GM18499 (cell line): ENCODE data around the gene ZG16B.

Experiments
- ATAC-seq: cut with Tn5 transposase; IDR thresholded peaks from one replicate; pipeline ENCODE4 v1.9.1; 2021; ENCODE audit warnings: moderate number of reproducible peaks; ENCODE audit not compliant: insufficient read depth, unreplicated experiment

The ZG16B gene

DNA sequence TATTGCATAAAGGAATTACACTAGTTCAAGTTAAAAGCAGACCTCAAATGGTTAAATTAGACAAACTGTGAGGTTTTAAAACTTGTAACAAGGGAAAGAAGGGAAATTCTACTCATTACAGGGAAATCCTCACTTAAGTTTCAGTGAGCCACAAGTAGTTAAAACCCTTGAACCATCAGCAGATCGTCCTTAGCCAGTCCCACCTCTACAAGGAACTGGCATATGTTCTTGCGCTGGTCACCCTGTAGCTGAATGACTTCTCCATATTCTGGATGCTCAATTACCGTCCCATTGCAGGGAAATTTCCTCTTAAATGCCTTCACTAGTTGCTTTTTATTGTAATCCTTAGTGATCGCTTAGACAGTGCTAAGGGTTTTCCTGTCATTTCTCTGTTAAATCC lies 7.6 kb upstream of the ZG16B start:
- no peak for ATAC-seq

DNA sequence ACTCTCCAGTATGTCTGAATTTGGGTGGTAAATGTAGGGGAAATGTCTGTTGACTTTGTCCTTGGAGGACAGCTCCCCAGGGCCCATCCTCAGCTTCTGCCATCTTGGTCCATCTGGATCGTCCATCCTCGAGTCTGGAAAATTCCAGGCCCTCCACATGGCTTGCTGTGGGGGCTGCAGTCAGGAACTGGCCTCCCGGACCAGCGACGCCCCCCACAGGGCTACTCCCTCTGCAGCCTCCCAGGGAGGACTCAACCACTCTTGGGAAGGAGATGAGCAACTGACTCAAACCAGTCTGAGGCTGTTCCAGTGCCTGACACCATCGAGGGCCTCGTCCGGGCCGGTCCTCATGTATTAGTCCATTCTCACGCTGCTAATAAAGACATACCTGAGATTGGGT lies 5.5 kb upstream of the ZG16B start:
- ATAC-seq = no peak

DNA sequence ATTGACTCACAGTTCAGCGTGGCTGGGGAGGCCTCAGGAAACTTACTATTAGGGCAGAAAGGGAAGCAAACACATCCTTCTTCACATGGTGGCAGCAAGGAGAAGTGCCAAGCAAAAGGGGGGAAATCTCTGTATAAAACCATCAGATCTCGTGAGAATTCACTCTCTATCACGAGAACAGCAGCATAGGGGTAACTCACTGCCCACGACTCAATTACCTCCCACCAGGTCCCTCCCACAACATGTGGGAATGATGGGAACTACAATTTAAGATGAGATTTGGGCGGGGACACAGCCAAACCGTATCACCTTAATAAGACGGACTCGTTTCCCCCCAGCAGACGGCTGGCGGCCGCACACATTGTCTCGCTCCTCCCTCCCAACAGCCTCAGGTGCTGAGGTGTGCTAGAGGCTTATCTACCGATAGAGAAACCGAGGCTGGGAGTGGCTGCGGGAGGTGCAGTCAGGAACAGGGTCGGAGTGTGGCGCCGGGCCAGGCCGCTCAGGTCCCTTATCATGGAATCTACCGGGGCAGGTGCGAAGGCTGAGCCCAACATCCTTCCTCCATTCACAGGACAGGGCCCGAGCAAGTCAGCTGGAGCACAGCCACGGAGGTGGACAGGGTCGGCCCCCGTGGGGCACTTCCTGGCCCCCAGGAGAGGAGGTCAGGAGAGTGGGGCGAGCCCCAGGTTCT lies 4.9 kb upstream of the ZG16B start:
- no peak for ATAC-seq

DNA sequence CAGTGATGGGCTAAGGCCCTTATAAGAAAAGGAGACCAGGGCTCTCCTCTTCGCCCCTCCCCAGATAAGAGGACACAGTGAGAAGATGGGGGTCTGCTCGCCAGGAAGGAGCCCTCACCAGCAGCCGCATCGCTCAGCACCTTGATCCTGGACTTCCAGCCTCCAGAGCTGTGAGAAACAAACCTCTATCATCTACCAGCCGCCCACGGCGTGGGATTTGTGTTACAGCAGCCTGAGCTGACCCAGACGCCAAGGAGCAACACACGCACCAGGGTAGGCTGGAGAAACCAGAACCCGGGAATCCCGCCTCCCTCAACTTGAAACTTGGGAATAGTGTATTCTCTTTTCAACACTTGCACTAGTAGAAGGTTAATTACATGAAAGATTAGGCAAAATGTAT lies 4.2 kb upstream of the ZG16B start:
- ATAC-seq = no peak

DNA sequence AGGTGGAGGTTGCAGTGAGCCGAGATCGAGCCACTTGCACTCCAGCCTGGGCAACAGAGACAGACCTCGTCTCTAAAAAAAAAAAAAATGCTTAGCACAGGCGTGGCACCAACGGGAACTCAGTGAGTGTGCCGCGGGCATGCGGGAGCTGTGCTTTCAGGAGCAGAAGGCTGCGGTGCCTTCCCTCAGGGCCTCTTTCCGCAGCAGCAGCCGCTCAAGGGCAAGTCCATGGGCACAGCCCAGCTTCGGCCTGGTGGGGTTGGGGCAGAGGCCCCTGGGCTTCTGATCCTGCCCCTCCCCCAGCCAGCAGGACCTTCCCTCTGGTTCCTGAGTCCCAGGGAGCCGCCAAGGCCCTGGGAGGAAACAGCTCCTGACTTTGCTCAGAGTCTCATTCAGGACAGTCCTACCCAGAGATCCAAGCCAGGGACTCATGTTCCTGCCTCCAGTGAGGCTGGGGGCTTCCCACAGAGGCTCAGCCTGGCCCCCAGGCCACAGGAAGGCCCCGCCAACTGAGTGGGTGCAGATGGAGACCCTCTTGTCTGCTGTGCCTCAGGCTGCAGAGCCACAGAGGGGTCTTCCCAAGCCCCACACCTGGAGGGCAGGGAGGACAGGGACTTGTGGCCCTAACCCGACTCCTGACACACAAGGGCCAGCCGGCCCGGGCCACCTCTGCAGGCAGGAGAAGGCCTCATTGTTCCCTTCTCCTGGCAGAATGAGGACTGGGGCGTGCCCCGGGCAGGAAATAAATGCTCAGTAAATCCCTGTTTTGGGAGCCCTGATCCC lies 3.3 kb upstream of the ZG16B start:
- no peak for ATAC-seq

DNA sequence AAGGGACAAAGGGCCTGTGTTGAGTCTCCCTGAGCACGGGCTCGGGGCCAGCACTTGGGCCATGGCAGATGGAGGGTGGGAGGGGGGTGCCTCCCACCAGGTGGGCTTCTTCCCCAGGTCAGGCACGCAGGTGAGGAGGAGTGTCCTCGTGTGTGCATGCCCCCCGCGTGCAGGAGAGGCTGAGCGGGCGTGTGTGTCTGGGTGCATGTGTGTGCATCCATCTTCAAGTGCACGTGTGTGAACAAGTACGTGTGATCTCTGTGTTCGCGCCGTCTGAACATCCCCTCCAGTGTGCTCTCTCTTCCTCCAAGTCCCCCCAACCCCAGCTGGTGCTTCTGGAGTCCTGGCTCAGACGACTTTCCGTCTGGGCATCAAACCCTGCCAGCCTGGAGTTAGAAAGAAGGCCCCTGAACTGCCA lies 2.7 kb upstream of the ZG16B start:
- no peak for ATAC-seq

DNA sequence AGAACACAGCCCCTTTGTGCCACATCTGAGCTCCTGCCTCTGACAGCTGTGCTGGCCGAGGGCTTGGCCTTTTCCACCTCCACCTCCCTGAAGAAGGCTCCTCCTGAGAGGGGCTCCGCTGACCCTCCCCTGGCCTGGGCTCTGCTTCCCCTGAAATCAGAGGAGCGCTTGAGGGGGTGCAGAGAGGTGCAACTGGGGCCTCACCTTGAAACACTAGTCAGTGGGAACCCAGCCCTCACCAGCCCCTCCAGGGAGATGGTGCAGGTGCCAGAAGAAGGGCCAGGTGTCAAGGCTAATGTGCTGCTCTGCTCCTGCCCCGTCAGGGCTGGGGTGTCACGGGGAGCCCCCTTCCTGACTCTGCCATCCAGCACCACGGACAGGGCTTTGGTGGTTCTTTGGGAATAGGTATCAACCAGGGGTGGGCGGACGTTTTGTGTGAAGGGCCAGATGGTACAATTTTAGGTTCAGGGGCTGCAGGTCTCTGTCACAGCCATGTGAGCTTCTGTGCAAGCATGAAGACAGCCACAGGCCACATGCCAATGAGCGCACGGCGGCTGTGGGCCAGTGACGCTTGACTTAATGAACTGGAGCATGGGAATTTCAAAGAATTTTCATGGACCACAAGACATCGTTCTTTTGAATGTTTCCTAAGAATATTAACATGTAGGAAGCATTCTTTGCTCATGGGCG lies 2.1 kb upstream of the ZG16B start:
- no peak for ATAC-seq

DNA sequence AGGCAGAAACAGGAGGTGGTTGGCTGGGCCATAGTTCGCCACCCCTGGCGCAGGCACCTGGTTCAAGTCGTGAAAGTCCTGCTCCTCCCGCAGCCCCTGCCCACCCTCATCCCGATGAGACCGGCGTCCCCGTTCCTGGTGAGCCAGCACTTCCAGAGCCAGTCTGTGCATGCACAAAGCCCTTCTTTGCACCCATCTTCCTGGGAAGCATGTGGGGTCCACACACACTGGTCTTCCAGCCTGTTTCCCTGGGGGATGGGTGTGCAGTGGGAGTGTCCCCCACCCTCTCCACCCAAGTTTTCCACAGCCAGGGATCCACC lies 1.6 kb upstream of the ZG16B start:
- no peak for ATAC-seq

DNA sequence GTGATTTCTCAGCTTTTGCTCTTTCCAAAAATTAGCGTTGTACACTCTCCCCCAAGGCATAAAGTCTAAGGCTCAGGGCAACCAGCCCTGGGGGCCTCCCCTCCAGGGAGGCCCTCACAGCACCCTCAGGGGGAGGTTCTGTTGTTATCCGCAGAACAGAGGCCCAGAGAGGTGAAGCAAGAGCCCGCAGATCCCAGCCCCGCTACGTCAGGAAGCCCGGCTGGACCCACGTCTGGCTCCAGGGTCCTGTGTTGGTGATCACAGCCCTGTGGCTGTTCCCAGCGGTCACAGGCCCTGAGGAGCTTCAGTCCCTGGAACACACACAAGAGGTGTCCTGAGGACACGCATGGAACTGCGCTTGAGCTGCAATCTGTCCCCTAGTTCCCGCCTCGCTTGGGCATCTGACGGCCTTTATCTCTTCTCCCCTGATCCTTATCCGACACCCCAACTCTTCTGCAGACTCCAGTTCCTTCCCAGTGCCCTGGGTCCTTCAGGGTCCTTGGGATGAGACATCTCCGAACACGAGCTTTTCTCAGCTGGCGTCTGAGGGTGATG lies 1.1 kb upstream of the ZG16B start:
- no peak for ATAC-seq

DNA sequence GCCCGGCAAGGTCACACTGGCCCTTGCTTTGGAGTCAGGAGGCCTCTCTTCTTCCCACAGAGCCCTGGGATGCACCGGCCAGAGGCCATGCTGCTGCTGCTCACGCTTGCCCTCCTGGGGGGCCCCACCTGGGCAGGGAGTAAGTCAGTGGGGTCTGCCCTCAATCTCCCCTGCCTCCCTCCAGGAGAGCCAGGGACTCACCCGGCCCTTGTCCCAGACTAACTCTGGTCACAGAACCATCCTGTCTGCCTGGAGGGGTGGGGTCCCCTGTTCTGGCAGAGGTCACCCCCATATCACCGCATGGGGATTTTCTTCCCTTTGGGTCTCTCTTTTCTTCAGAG lies 222 bp downstream of the ZG16B start:
- no peak for ATAC-seq

DNA sequence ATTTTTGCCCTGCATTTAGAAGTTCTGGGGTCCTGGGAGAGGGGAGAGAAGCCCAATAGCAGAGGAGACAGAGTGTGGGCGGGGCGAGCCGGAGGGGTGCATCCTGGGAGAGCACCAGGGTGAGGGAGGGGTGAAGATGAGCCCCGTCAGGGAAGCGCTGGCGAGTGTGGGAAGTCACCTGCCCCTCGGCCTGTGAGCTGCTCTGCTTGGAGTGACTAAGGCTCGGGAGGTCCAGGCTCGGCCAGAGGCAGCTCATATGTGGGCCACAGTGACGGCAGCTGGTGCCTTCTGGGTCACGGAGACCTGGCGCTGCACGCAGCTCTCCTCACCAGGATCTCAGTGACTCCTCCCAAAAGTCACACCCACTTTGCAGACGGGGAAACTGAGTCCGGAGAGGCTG lies 1.1 kb downstream of the ZG16B start:
- no peak for ATAC-seq

DNA sequence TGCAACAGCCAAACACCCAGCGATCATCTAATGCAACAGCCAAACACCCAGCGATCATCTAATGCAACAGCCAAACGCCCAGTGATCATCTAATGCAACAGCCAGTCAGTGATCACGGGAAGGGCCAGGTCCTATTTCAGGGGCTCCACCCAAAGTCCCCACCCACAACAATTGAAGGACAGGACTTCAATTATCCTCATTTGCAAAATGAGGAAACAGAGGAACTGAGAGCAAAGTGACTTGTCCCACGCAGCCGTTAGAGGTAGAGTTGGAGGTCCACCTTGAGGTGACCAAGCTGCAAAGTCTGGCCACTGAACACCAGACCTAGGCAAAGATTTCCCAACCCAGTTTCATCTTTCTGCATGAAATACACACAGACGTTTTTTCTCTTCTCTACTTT lies 3.7 kb downstream of the ZG16B start:
- no peak for ATAC-seq

DNA sequence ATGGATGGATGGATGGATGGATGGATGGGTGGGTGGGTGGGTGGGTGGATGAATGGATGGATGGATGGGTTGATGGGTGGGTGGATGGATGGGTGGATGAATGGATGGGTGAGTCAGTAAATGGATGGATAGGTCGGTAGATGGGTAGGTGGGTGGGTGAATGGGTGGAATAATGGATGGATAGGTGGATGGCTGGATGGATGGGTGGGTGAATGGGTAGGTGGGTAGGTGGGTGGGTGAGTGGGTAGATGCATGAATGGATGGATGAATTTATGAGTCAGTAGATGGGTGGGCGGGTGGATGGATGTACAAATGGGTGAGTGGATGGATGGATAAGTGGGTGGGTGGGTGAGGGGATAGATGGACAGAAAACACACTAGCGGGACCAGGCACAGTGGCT lies 4.9 kb downstream of the ZG16B start:
- ATAC-seq = no peak

DNA sequence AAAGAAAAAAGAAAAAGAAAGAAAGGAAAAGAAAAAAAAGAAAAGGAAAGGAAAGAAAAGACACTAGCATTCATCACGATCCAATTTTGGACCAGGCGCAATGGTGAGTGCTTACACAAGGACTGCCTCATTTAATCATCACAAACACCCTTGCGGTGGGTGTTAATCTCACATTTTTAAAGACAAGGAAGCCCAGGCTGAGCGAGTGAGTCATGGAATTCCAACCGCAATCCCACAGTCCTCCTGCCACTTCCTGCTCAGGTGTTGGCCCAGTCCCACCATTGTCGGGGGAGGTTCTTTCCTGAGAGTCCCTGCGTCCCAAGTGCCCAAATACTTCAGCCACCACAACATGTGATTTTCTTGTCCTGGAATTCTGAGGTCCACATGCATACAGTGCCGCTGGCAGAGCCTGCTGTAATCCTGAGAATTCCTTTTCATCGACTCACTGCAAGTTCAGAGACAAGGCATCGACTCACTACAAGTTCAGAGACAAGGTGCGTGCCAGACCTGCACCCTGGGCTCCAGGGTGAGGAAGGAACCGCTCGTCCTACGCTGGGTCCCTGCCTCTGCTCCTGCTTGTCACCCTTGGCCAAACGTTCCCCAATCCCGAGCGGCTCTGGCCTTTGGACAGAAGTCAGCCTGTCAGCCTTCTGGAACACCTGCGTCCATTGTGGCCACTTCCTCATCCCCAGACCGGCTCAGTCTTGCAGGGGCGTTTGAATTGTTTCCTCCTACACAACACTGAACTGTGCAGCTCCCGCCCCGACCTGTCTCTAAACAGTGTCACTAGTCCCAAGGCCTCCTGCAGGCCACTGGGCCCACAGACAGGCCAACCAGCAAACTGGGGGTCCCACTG lies 5.8 kb downstream of the ZG16B start:
- no peak for ATAC-seq

DNA sequence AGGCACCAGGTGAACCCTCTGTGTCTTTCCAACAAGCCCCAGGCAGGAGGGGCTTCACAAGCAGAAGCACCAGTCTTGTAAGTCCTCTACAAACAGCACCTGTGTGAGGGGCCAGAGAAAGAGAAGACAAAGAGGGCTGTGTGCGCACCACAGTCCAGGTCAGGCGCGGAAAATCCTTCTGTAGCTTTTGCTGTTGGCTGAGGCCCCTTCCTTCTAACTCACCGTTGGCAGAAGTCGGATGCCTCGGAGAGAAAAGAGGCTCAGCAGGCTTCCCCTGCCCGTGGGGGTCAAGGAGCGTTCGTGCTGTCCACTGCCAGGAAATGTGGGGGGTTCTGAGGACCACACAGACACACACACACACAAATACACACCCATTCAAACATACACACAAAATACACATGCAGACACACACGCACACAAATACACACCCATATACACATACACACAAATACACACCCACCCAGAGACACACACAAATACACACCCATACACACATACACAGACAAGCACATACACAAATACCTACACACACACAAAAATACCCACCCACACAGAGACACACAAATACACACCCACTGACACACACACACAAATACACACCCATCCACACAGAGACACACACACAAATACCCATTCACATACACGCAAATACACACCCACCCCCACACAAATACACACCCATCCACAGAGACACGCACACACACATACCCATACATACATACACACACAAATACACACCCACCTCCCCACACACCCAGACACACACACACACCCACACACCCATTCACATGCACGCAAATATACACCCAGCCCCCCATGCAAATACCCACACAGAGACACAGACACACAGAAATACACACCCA lies 6.8 kb downstream of the ZG16B start:
- no peak for ATAC-seq

DNA sequence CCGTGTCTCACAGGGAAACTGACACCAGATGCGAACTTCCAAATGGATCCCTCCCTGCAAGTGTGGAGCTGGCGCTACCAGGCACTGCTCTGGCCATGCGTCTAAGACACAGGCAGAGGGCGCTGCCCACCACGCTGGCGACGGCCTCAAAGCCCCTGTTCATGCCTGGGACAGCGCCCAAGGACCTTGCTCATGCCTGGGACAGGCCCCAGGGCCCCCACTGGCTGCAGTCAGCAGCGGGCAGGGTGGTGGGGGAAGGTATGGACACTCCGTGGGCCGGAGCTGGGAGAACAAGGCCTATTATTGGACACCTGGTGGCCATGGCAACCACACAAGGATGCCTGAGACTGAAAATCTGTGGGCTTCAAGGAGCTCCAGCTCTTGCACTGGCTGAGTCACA lies 8.8 kb downstream of the ZG16B start:
- ATAC-seq = no peak

DNA sequence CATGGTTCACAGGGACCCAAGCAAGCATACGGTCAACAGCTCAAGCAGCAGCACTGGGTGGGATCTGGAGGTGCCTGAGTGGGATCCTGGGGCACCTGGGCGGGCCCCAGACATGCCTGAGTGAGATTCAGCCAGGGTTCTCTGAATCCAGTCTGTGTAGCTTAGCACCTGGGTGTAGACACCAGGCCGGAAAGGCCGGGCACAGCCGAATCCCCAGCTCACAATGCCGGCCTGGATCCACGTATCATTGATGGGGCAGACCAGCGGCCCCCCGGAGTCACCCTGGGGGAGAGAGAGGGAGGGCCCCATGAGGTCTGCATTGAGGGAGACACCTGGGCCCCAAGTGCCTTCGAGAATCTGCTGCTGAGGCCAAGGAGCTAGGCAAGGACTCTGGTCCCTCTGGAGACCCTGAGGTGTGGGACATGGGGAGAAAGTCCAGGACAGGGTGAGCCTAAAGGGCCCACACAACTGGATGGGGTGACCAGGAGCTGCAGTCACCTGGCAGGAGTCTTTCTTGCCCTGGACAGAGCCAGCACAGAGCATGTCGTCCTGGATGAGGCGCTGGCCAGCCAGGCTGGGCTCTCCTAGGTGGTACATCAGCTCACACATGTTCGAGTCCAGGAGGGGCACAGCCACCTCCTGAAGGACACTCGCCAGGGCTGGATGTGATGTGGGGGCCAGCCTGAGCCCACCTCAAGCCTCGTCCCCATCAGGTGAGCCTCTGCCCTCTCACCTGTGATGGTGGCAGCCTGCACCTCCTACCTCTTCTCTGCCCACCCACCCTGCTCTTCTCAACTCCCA lies 9.7 kb downstream of the ZG16B start:
- no peak for ATAC-seq

DNA sequence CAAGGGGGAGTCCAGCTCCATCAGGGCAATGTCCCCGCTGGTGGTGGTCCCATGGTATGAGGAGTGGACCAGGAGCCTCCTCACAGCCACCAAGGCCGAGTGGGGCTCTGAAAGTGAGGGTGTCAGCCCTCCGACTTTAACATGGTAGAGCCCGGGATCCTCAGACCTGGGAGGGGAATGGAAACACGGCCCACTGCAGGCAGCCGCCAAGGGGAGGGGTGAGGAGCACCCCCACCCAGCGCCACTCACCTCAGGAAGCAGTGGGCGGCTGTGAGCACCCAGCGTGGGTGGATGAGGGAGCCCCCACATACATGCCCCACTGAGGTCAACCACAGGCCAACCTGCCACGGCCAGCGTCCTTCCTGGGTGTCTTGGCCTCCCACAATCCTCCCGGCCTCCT lies 10.8 kb downstream of the ZG16B start:
- ATAC-seq = no peak
